ENCODE data around the gene TRIM6. TPM values are rescaled to one million over a fixed set of nuclear protein-coding genes. Genes with fewer than 3 reads are reported as not detected.

Gene TRIM6
- total RNA-seq, 1 experiment from 2014 or later = 10.1 TPM

DNA sequence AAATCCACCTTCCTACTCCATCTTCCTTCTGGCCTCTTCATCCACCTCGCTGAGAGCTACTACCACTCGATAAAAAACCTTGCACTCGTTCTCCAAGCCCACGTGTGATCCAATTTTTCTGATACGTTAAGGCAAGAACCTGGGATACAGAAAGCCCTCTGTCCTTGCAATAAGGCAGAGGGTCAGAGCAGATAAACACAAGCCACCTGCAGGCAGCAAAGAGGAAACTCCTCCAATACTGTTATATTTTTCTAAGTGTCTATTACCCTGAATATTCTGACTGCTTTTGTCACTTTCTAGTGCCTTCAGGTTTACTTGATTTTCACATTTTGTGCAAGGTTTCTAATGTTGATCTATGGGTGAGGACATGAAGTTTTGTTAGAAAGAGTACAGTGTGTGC, 61.9 kb downstream of the TRIM6 start:
- Histone ChIP-seq H4K20me1 (ENCODE audit: low read length) (no peaks in the 10 kb centered on the region), H3K36me3 (ENCODE audit: low read depth, low read length) (no peaks in the 10 kb centered on the region), H3K9me2 (replicated peaks; ENCODE audit: low read length) (no peaks in the 10 kb centered on the region), H3K9ac (ENCODE audit: low read length) (no peak overlapping the region), H3K79me2 (ENCODE audit: low read length) (no peaks in the 10 kb centered on the region), H3K27me3 (ENCODE audit: low read length) (no peaks in the 10 kb centered on the region), H3K27ac (ENCODE audit: low read length) (no peak overlapping the region), H3K4me2 (ENCODE audit: low read length) (no peak overlapping the region), H2AFZ (ENCODE audit: low read length) (no peak overlapping the region), H3K4me1 (ENCODE audit: insufficient read depth, low read length) (no peaks in the 10 kb centered on the region), H3F3A (ENCODE audit: low read length, unreplicated experiment) (no peaks in the 10 kb centered on the region), H3K9me3 (ENCODE audit: low read length) (no peaks in the 10 kb centered on the region), H3K4me3 (ENCODE audit: low read length) (no peak overlapping the region)
- no TSS peak for BruUV-seq (replicated peaks)
- ATAC-seq (no peak), DNase-seq (no peak)
- CTCF ChIA-PET = no interaction called here
- intact Hi-C loops (cut with micrococcal nuclease) = no loop called here
- TF ChIP-seq, protein P1, sequence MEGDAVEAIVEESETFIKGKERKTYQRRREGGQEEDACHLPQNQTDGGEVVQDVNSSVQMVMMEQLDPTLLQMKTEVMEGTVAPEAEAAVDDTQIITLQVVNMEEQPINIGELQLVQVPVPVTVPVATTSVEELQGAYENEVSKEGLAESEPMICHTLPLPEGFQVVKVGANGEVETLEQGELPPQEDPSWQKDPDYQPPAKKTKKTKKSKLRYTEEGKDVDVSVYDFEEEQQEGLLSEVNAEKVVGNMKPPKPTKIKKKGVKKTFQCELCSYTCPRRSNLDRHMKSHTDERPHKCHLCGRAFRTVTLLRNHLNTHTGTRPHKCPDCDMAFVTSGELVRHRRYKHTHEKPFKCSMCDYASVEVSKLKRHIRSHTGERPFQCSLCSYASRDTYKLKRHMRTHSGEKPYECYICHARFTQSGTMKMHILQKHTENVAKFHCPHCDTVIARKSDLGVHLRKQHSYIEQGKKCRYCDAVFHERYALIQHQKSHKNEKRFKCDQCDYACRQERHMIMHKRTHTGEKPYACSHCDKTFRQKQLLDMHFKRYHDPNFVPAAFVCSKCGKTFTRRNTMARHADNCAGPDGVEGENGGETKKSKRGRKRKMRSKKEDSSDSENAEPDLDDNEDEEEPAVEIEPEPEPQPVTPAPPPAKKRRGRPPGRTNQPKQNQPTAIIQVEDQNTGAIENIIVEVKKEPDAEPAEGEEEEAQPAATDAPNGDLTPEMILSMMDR (conservative IDR thresholded peaks at IDR 0.05; ENCODE audit: low read depth, low read length) = peak; percentile 24; the same call in 1 of the 2 replicates
- no peak for TF ChIP-seq EZH2 (IDR thresholded peaks at IDR 0.05; ENCODE audit: low read length, unreplicated experiment)
- POLR2A ChIA-PET (ENCODE audit: unreplicated experiment) = no interaction called here

Other genes starting within 250 kb of the TRIM6 start
- gene OR51B6, start 245.1 kb upstream of the TRIM6 start, total RNA-seq (2014; rRNA removed) = not detected in 2 replicates
- gene OR51M1, start 212.8 kb upstream of the TRIM6 start, total RNA-seq (2014; rRNA removed) = not detected in 2 replicates
- not detected in 2 replicates for gene OR51Q1, start 174.5 kb upstream of the TRIM6 start, total RNA-seq (2014; rRNA removed)
- not detected in 2 replicates for gene OR51I1, start 155.1 kb upstream of the TRIM6 start, total RNA-seq (2014; rRNA removed)
- gene OR51I2, start 147.3 kb upstream of the TRIM6 start, total RNA-seq (2014; rRNA removed) = not detected in 2 replicates
- not detected in 2 replicates for gene OR52D1, start 108.0 kb upstream of the TRIM6 start, total RNA-seq (2014; rRNA removed)
- not detected in 2 replicates for gene UBQLN3, start 86.7 kb upstream of the TRIM6 start, total RNA-seq (2014; rRNA removed)
- gene UBQLNL, start 79.9 kb upstream of the TRIM6 start, total RNA-seq (2014; rRNA removed) = not detected in 2 replicates
- gene OR52H1, start 48.1 kb upstream of the TRIM6 start, total RNA-seq (2014; rRNA removed) = not detected in 2 replicates
- not detected in 2 replicates for gene OR52B6, start 15.8 kb upstream of the TRIM6 start, total RNA-seq (2014; rRNA removed)
- 1.3 and 1.6 TPM in 2 replicates for gene TRIM34, start 28.4 kb downstream of the TRIM6 start, total RNA-seq (2014; rRNA removed)
- gene TRIM5, start 88.4 kb downstream of the TRIM6 start, total RNA-seq (2014; rRNA removed) = 16.1 and 18.6 TPM in 2 replicates
- gene TRIM22, start 93.2 kb downstream of the TRIM6 start, total RNA-seq (2014; rRNA removed) = not detected in 2 replicates
- not detected in 2 replicates for gene OR56B1, start 139.8 kb downstream of the TRIM6 start, total RNA-seq (2014; rRNA removed)
- not detected in 2 replicates for gene OR52N4, start 157.6 kb downstream of the TRIM6 start, total RNA-seq (2014; rRNA removed)
- gene OR52N5, start 186.7 kb downstream of the TRIM6 start, total RNA-seq (2014; rRNA removed) = not detected in 2 replicates
- not detected in 2 replicates for gene OR52N1, start 194.6 kb downstream of the TRIM6 start, total RNA-seq (2014; rRNA removed)
- gene OR52N2, start 212.3 kb downstream of the TRIM6 start, total RNA-seq (2014; rRNA removed) = not detected in 2 replicates
- not detected in 2 replicates for gene OR52E6, start 245.3 kb downstream of the TRIM6 start, total RNA-seq (2014; rRNA removed)

Data from PC-3 (cell line).